ENCODE results near the gene MAGI1.
A peak's percentile ranks its signal among the peaks of the same experiment; 100 is the strongest.

Gene MAGI1

DNA sequence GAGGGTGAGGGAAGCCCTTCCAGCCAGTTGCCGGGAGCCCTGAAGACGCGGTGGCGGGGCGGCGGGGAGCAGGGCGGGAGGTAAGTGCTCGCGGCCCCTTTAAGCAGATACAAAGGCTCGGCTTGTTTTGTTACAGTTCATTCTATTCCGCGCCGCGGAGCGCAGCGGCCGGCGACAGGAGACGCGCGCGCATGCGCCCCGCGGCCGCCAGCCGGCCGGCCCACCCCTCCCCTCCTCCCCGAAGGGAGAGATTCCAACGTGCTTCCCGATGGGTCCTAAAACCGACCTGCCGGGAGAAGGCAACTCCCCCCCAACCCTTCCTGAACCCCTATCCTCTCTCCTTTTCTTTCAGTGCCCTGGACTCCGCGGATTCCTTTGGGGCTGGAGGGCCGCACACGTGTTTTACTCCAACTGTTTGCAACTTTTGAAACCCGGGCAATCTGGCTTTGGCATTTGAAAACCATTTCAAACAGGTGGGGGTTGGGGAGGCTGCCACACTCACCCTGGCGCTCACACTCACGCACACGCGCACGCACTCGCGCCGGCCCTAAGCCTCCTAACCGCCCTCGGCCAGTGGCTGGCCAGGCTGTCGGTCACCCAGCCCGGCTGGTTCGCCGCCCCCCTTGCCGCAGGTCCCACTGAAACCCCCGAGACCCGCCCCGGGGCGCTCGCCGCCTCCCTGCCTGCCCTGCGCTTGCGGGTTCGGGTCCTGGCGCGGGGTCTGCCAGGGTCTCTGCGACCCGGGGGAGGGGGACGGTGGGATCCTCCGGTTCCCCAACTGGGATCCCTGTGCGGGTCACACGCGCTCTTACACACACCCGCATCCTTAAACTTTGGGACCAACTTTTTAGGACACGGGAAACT lies at the start of gene MAGI1:
TSS of gene MAGI1 (minus strand) at position 193 of the 864 bp plus-strand sequence. CDS start 610 bp downstream, outside the sequence.
- peaks cover 19% of the 10 kb centered on the region for H3K4me1 Mint-ChIP-seq (ENCODE audit: low read depth)
- H3K36me3 Mint-ChIP-seq (ENCODE audit: low read depth) = no peaks in the 10 kb centered on the region
- H3K27me3 Mint-ChIP-seq = peaks cover 71% of the 10 kb centered on the region
- H3K27ac Mint-ChIP-seq = no peak within 1 kb of the TSS
- H3K4me3 Mint-ChIP-seq = peak within 1 kb of the TSS; percentile 68
- intact Hi-C loops (cut with micrococcal nuclease) = no loop called here
- H3K9me3 Mint-ChIP-seq = no peaks in the 10 kb centered on the region

DNA sequence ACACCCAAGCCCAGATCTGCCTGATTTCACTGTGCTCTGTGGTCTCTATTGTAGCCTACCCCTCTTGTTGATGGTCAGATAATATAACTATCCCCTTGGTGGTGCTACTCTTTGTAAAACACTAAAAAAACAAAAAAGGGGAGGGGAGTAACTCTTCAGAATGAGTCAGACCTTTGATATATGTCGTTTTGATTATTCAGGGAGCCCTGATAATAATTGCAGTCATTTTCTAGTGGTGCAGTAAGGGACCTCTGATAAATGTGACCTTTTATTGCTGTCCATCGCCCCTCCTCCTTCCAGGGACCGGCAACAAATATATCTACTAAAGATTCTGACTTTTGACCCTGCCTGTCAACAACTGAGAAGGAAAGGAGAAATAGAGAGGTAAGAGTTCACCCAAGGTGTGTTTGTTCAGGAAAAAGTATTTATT lies 45.1 kb upstream of the MAGI1 start:
- no peaks in the 10 kb centered on the region for H3K9me3 Mint-ChIP-seq
- no peaks in the 10 kb centered on the region for H3K4me1 Mint-ChIP-seq (ENCODE audit: low read depth)
- H3K27me3 Mint-ChIP-seq = no peaks in the 10 kb centered on the region
- no peak overlapping the region for H3K27ac Mint-ChIP-seq
- H3K36me3 Mint-ChIP-seq (ENCODE audit: low read depth) = no peaks in the 10 kb centered on the region
- intact Hi-C loops (cut with micrococcal nuclease) = no loop called here
- H3K4me3 Mint-ChIP-seq = no peak overlapping the region

DNA sequence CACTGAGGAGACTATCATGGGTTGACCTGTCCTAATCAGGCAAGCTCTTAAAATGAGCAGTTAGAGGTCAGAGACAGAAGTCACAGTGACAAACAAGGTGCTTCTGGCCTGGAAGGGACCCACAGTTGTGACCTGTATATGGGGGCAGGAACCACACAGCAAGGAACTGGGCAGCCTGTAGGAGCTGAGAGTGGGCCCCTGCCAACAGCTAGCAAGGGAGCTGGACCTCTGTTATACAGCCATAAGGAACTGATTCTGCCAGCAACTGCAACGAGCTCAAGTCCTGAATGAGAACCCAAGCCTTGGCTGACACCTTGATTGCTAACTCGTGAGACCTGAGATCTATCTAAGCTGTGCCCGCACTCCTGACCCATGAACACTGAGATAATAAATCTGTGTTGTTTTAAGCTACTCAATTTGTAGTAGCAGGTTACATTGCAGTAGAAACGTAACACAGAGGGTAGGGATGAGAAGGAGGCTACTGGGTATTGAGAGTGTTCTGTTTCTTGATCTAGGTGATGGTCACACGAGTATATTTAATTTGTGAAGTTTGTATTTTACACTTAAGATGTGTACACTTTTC lies 44.5 kb upstream of the MAGI1 start:
- Mint-ChIP-seq H3K36me3 (ENCODE audit: low read depth) (no peaks in the 10 kb centered on the region), H3K9me3 (no peaks in the 10 kb centered on the region), H3K27me3 (no peaks in the 10 kb centered on the region), H3K4me1 (ENCODE audit: low read depth) (no peaks in the 10 kb centered on the region), H3K4me3 (no peak overlapping the region), H3K27ac (no peak overlapping the region)
- intact Hi-C loops (cut with micrococcal nuclease) = no loop called here

DNA sequence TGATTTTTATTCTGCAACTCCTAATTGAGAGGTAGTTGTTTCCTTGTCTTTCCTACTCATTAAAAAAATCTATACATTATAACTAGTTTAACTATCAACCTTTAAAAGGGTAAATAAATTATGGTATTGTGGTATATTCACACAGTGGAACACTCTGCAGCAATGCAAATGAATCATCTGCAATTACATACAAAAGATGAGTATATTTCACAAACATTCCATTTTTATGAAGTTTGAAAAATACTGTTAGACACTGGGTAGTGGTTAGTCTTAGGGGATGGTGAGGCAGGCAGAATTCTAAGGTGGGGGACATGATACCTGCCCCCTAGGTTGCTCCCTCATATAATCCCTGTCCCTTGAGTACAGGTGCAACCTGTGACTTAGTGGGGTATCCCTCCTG lies 44.0 kb upstream of the MAGI1 start:
- H3K36me3 Mint-ChIP-seq (ENCODE audit: low read depth) = no peaks in the 10 kb centered on the region
- H3K27ac Mint-ChIP-seq = no peak overlapping the region
- H3K4me1 Mint-ChIP-seq (ENCODE audit: low read depth) = no peaks in the 10 kb centered on the region
- intact Hi-C loops (cut with micrococcal nuclease) = no loop called here
- H3K9me3 Mint-ChIP-seq = no peaks in the 10 kb centered on the region
- no peaks in the 10 kb centered on the region for H3K27me3 Mint-ChIP-seq
- H3K4me3 Mint-ChIP-seq = no peak overlapping the region

DNA sequence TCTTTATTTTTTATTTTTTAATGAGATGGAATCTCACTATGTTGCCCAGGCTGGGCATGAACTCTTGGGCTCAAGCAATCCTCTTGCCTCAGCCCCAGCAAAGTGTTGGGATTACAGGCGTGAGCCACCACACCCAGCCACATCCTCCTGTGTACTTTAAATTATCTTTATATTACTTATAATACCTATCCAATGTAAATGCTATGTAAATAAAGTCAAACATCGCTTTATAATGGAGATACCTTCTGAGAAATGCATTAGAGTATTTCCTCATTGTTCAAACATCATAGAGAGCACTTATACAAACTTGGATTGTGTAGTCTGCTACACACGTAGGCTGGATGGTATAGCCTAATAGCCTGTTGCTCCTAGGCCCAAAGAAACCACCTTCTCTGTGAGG lies 41.4 kb upstream of the MAGI1 start:
- no peaks in the 10 kb centered on the region for H3K27me3 Mint-ChIP-seq
- no peaks in the 10 kb centered on the region for H3K36me3 Mint-ChIP-seq (ENCODE audit: low read depth)
- H3K4me1 Mint-ChIP-seq (ENCODE audit: low read depth) = no peaks in the 10 kb centered on the region
- intact Hi-C loops (cut with micrococcal nuclease) = no loop called here
- no peak overlapping the region for H3K4me3 Mint-ChIP-seq
- H3K27ac Mint-ChIP-seq = no peak overlapping the region
- H3K9me3 Mint-ChIP-seq = no peaks in the 10 kb centered on the region

DNA sequence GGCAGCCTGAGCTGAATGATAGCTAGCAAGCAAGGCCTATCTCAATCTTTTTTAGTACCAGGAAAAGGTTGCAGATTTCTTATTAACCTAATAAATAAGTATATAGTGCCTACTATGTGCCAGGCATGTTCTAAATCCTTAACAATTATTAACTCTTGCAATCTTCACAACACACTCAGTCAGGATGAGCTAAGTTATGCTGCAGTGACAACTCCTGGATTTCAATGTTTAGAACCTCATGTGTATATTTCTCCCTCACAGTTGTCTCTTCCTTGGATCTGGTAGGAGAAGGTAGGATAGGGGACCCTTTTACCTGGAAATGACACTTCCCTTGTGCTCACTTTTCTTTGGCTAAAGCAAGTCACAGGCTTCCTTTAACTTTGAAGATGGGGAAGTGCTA lies 39.3 kb upstream of the MAGI1 start:
- H3K4me1 Mint-ChIP-seq (ENCODE audit: low read depth) = no peaks in the 10 kb centered on the region
- H3K27ac Mint-ChIP-seq = no peak overlapping the region
- no peaks in the 10 kb centered on the region for H3K9me3 Mint-ChIP-seq

DNA sequence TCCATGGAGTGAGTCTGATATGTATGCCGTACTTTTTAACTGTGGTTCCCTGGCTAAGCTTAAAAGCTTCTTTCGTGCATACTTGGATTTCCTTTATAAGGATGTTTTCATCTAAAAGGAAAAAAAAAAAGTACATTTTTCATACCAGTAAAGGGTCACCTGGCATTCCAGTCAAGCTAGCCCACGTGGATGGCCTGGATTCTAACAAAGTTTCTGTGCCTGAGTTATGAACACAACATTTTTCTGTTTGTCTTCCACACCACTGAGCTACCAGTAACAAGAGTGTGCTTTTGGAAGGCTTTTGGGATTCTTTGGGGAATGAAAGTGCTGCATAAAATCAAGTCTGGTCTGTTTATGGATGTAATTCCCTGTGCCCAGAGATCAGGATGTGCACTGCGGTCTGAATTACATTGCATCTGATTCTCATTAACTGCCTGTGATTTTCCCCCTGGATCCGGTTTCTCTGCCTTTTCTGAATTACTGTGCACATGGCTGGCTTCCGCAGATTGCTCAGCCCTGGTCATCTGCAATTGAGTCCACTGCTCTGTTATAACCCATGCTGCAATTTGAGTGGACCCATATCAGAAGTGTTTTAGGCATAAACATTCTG lies 38.2 kb upstream of the MAGI1 start:
- Mint-ChIP-seq H3K4me1 (ENCODE audit: low read depth) (no peaks in the 10 kb centered on the region), H3K27me3 (no peaks in the 10 kb centered on the region), H3K9me3 (no peaks in the 10 kb centered on the region), H3K36me3 (ENCODE audit: low read depth) (no peaks in the 10 kb centered on the region), H3K4me3 (no peak overlapping the region), H3K27ac (no peak overlapping the region)
- intact Hi-C loops (cut with micrococcal nuclease) = no loop called here

More for the DNA sequence above, 39.3 kb upstream of the MAGI1 start:
- H3K27me3 Mint-ChIP-seq = no peaks in the 10 kb centered on the region
- no peak overlapping the region for H3K4me3 Mint-ChIP-seq
- no peaks in the 10 kb centered on the region for H3K36me3 Mint-ChIP-seq (ENCODE audit: low read depth)
- intact Hi-C loops (cut with micrococcal nuclease) = no loop called here

DNA sequence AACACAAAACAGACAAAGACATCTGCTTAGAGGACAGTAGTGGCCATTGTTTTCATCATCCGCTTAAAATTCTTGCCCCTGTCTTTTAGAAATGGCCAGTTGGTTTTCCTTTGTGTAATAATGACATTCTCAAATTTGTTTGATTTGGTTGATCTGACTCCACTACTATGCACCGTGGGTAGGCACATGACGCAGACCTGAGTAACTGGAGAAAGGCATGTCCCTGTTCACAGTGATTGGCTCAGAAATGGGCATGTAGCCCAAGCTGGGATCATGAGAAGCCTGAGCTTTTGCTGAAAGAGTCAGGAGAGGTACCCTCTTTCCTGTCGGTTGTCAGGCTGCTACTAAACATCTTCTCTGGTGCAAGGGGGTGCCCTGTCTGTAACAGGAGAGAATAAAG lies 36.6 kb upstream of the MAGI1 start:
- H3K4me3 Mint-ChIP-seq = no peak overlapping the region
- H3K4me1 Mint-ChIP-seq (ENCODE audit: low read depth) = no peaks in the 10 kb centered on the region
- no peaks in the 10 kb centered on the region for H3K27me3 Mint-ChIP-seq
- H3K27ac Mint-ChIP-seq = no peak overlapping the region
- H3K36me3 Mint-ChIP-seq (ENCODE audit: low read depth) = no peaks in the 10 kb centered on the region
- H3K9me3 Mint-ChIP-seq = no peaks in the 10 kb centered on the region
- intact Hi-C loops (cut with micrococcal nuclease) = no loop called here

DNA sequence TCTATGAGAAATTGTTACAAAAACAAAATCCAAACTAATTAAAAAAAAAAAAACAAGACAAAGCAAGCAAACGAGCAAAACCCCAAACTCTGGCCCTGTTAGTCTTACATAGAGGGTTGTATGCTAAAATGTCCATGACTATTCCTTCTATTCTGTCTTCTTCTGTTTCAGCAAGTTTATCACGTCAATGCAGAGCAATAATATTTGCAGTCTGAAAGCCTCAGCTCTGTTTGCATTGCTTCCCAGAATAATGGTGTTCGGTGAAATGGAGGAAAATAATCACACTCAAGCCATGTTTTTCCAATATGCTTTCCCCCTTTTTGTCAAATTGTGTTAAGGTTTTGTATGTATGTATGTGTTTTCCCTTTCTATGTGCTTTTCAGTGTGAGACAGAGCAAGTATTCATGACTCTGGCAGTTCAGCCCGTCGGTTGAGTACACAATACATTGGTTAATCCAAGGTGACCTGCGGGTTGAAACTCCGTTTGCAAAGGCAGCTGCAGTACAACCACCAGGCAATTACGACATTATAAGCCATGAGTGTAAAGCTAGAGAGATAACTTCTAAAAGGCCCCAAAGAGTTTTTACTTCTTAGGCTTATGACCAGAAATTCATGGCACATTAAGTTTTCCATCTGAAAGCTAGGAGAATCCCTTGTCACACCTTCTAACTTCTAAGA lies 34.9 kb upstream of the MAGI1 start:
- H3K4me3 Mint-ChIP-seq = no peak overlapping the region
- no peaks in the 10 kb centered on the region for H3K27me3 Mint-ChIP-seq
- no peaks in the 10 kb centered on the region for H3K4me1 Mint-ChIP-seq (ENCODE audit: low read depth)
- H3K36me3 Mint-ChIP-seq (ENCODE audit: low read depth) = no peaks in the 10 kb centered on the region
- intact Hi-C loops (cut with micrococcal nuclease) = no loop called here
- H3K27ac Mint-ChIP-seq = no peak overlapping the region
- H3K9me3 Mint-ChIP-seq = peaks cover 15% of the 10 kb centered on the region

DNA sequence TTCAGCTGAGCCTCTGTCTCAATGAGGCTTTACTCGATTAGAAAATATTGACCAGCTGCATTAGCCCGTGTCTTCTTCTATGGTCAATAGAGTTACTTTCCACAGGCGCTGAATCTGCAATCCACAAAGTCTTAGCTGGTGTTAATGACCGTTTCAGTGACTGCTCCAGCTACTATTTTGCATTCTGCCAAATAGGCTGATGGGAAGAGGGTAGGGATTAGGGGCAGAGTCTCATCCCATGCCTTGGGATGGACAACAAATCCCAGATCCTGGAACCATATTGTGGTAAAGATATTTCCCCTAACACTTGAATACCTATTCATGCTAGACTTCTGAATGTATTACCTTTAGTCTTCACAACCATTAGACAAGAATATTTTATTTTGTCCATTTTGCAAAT lies 29.5 kb upstream of the MAGI1 start:
- Mint-ChIP-seq H3K27me3 (no peaks in the 10 kb centered on the region), H3K27ac (no peak overlapping the region), H3K36me3 (ENCODE audit: low read depth) (no peaks in the 10 kb centered on the region), H3K4me1 (ENCODE audit: low read depth) (no peaks in the 10 kb centered on the region), H3K4me3 (no peak overlapping the region), H3K9me3 (peaks cover 15% of the 10 kb centered on the region)
- intact Hi-C loops (cut with micrococcal nuclease) = no loop called here

DNA sequence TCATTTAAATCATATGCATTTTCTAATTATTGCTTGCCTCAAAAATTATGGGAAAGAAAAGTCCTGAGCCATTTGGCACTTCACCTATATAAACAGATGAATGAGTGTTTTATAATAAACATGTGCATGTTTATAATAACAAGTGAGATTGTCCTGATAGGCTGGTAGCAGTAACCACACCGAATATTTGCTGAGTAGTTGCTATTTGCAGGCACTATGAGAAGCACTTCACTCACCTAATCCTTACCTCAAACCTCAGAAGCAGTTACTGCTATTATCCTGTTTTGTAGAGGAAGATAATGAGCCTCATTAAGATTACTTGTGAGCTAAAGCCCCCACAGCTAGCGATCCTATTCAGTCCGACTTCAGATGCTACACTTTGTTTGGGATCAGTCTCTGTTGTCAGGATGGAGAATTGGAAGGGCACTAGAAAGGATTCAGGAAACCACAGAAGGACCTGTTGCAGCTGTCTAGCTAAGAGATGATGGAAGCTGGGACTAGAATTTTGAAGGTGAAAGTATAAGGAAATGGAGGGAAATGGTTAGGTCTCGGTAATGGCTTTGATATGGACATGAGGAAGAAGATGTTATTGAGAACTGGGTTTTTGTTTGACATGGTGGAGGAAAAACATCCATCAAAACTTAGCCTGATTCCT lies 28.4 kb upstream of the MAGI1 start:
- H3K27ac Mint-ChIP-seq = no peak overlapping the region
- H3K36me3 Mint-ChIP-seq (ENCODE audit: low read depth) = no peaks in the 10 kb centered on the region

DNA sequence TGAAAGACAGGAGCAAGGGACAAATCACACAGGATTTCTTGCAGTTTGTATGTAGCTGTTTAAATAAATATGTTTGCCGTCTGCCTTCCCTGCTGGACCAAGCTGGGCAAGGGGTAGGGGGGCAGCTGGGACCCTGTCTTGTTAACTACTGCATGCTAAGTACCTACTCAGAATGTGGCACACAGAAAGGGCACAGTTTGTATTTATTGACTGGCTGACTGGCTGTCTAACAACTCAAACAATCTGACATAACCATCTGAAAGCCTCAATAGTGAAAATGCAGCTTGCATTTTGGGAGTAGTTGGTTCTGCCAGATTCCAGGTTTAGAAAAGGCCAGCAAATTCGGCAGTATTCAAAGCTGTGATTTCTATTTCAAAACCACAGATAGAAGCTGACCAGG lies 16.6 kb upstream of the MAGI1 start:
- intact Hi-C loops (cut with micrococcal nuclease) = no loop called here
- H3K27ac Mint-ChIP-seq = no peak overlapping the region
- no peaks in the 10 kb centered on the region for H3K4me1 Mint-ChIP-seq (ENCODE audit: low read depth)
- no peaks in the 10 kb centered on the region for H3K9me3 Mint-ChIP-seq
- H3K27me3 Mint-ChIP-seq = no peaks in the 10 kb centered on the region
- H3K4me3 Mint-ChIP-seq = no peak overlapping the region
- no peaks in the 10 kb centered on the region for H3K36me3 Mint-ChIP-seq (ENCODE audit: low read depth)

More for the DNA sequence above, 28.4 kb upstream of the MAGI1 start:
- Mint-ChIP-seq H3K9me3 (peaks cover 15% of the 10 kb centered on the region), H3K27me3 (no peaks in the 10 kb centered on the region), H3K4me3 (no peak overlapping the region), H3K4me1 (ENCODE audit: low read depth) (no peaks in the 10 kb centered on the region)
- intact Hi-C loops (cut with micrococcal nuclease) = no loop called here

DNA sequence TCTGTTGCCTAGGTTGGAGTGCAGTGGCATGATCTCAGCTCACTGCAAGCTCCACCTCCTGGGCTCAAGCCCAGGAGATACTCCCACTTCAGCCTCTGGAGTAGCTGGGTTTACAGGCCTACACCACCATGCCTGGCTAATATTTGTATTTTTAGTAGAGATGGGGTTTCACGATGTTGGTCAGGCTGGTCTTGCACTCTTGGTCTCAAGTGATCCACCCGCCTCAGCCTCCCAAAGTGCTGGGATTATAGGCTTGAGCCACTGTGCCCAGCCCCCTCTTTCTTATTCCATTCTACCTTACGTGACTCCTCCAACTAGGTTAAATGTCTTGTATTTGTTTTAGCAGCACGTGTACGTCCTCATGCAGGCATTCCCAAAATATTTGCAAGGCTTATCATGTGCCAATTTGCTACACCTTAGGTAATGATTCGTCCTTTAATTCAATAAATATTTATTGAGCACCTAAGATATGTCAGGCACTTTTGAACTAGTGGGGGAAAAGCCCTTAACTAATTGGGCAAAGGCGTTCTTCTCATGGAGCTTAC lies 14.9 kb upstream of the MAGI1 start:
- no peak overlapping the region for H3K4me3 Mint-ChIP-seq
- intact Hi-C loops (cut with micrococcal nuclease) = no loop called here
- H3K36me3 Mint-ChIP-seq (ENCODE audit: low read depth) = no peaks in the 10 kb centered on the region
- H3K4me1 Mint-ChIP-seq (ENCODE audit: low read depth) = no peaks in the 10 kb centered on the region
- no peak overlapping the region for H3K27ac Mint-ChIP-seq
- H3K27me3 Mint-ChIP-seq = no peaks in the 10 kb centered on the region
- no peaks in the 10 kb centered on the region for H3K9me3 Mint-ChIP-seq
